ENCODE results near the gene ASXL2.
"Not testable (repeated sequence)": the region's sequence is repeated elsewhere in the genome, so short reads cannot be mapped to it uniquely, and the experiment has no call there.

The ASXL2 gene

GRCh38 chr2:25735835-25736234 is 142.5 kb downstream of the ASXL2 start:
- no peak for DNase-seq (ENCODE audit: low spot score)

GRCh38 chr2:25728559-25728958 is 149.7 kb downstream of the ASXL2 start:
- DNase-seq (ENCODE audit: low spot score), result no peak

- no peak for DNase-seq (ENCODE audit: low spot score)
Measured at GRCh38 chr2:25726522-25726921, 151.8 kb downstream of the ASXL2 start.

GRCh38 chr2:25725877-25726276 is 152.4 kb downstream of the ASXL2 start:
- DNase-seq (ENCODE audit: low spot score), result no peak

GRCh38 chr2:25724756-25725155 is 153.5 kb downstream of the ASXL2 start:
- DNase-seq (ENCODE audit: low spot score), result no peak

GRCh38 chr2:25722224-25722623 is 156.1 kb downstream of the ASXL2 start:
- DNase-seq (ENCODE audit: low spot score), result no peak

GRCh38 chr2:25720575-25720974 is 157.7 kb downstream of the ASXL2 start:
- no peak for DNase-seq (ENCODE audit: low spot score)

GRCh38 chr2:25714740-25715139 is 163.5 kb downstream of the ASXL2 start:
- peak; percentile 45 for DNase-seq (ENCODE audit: low spot score)

- no peak for DNase-seq (ENCODE audit: low spot score)
Measured at GRCh38 chr2:25712455-25712854, 165.8 kb downstream of the ASXL2 start.

- no peak for DNase-seq (ENCODE audit: low spot score)
Measured at GRCh38 chr2:25711675-25712354, 166.5 kb downstream of the ASXL2 start.

- DNase-seq (ENCODE audit: low spot score), result no peak
Measured at GRCh38 chr2:25710750-25711149, 167.5 kb downstream of the ASXL2 start.

- no peak for DNase-seq (ENCODE audit: low spot score)
Measured at GRCh38 chr2:25709349-25709748, 168.9 kb downstream of the ASXL2 start.

GRCh38 chr2:25707927-25708590 is 170.2 kb downstream of the ASXL2 start:
- DNase-seq (ENCODE audit: low spot score), result no peak

GRCh38 chr2:25705575-25705974 is 172.7 kb downstream of the ASXL2 start:
- not testable (repeated sequence) for DNase-seq (ENCODE audit: low spot score)

- DNase-seq (ENCODE audit: low spot score), result no peak
Measured at GRCh38 chr2:25701801-25702200, 176.5 kb downstream of the ASXL2 start.

- peak; percentile 63 for DNase-seq (ENCODE audit: low spot score)
Measured at GRCh38 chr2:25700221-25700660, 178.0 kb downstream of the ASXL2 start.

GRCh38 chr2:25699216-25699615 is 179.1 kb downstream of the ASXL2 start:
- DNase-seq (ENCODE audit: low spot score), result no peak

- no peak for DNase-seq (ENCODE audit: low spot score)
Measured at GRCh38 chr2:25698752-25699151, 179.5 kb downstream of the ASXL2 start.

- DNase-seq (ENCODE audit: low spot score), result no peak
Measured at GRCh38 chr2:25697559-25698341, 180.5 kb downstream of the ASXL2 start.

- no peak for DNase-seq (ENCODE audit: low spot score)
Measured at GRCh38 chr2:25692737-25693445, 185.4 kb downstream of the ASXL2 start.

- no peak for DNase-seq (ENCODE audit: low spot score)
Measured at GRCh38 chr2:25692143-25692542, 186.1 kb downstream of the ASXL2 start.

GRCh38 chr2:25690058-25690457 is 188.2 kb downstream of the ASXL2 start:
- DNase-seq (ENCODE audit: low spot score), result no peak

Data from HuH-7 (cell line).